ENCODE data around the gene SMIM10L2A. TPM values are rescaled to one million over a fixed set of nuclear protein-coding genes. Genes with fewer than 3 reads are reported as not detected.

The SMIM10L2A gene
- total and polyA plus RNA-seq, 2 of the 4 experiments (the other 2 are of a cell fraction): under 0.01 to 0.10 TPM

DNA sequence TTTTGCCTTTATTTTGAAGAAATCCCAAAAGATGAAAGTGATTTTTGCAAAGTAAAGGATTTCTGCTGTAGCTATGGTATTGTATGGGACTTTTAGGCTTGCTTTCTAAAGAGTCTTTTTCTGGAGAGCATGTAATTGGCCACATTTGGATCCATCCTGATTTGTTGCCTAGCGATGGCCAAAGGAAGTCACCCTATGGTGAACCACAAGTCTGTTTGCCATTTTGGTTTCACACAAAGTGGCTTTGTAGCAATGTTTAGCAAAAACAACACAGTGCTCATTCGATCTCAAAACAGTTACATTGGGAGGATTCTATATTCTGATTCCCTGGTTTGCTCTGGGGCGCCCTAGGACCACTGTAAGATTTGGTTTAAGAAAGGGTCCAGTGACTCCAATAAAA is 54.6 kb downstream of the SMIM10L2A start:
- no peaks in the 10 kb centered on the region for H3K9me3 ChIP-seq (ENCODE audit: control insufficient read depth, insufficient read depth, low read length)
- no peak overlapping the region for H2BK120ac ChIP-seq (ENCODE audit: low read depth, low read length)
- H4K5ac ChIP-seq (ENCODE audit: low read depth, low read length): no peak overlapping the region
- no TSS peak for BruUV-seq (replicated peaks)
- no peak overlapping the region for H3K9ac ChIP-seq (ENCODE audit: low read depth, low read length)
- H3K79me1 ChIP-seq (ENCODE audit: low read depth in 1 of 2, low read length in 2 of 2): no peaks in the 10 kb centered on the region
- no peak overlapping the region for H3K4me2 ChIP-seq (ENCODE audit: low read depth, low read length)
- H3K23ac ChIP-seq (ENCODE audit: low read depth, low read length): no peak overlapping the region
- H3K18ac ChIP-seq (ENCODE audit: low read depth, low read length): no peak overlapping the region
- no peaks in the 10 kb centered on the region for H3K4me1 ChIP-seq (ENCODE audit: control insufficient read depth, insufficient read depth, low read length)
- H4K8ac ChIP-seq (ENCODE audit: low read depth in 2 of 2, low read length in 2 of 2): no peak overlapping the region
- DNase-seq (no peak), ATAC-seq (ENCODE audit: low read depth) (no peak)
- no peak overlapping the region for H3K56ac ChIP-seq (ENCODE audit: extremely low read depth, insufficient read depth, low read length)
- H3K27me3 ChIP-seq (ENCODE audit: control insufficient read depth, insufficient read depth, low read length): no peaks in the 10 kb centered on the region; the same call in none of the 2 replicates
- H2BK20ac ChIP-seq (ENCODE audit: low read depth, low read length): no peak overlapping the region
- H4K91ac ChIP-seq (ENCODE audit: insufficient read depth, low read depth, low read length): no peak overlapping the region
- no peaks in the 10 kb centered on the region for H3K9me1 ChIP-seq (ENCODE audit: insufficient read depth, low read length)
- intact Hi-C loops (cut with micrococcal nuclease): no loop called here
- no peak overlapping the region for H2BK5ac ChIP-seq (ENCODE audit: low read depth, low read length, poor library complexity, severe bottlenecking)
- dilution Hi-C loops (cut with HindIII; ENCODE audit: low sequenced_read_pairs, unreplicated experiment): no loop called here
- ChIA-PET CTCF (no interaction called here), POLR2A (ENCODE audit: unreplicated experiment) (no interaction called here)
- H2AFZ ChIP-seq (replicated peaks; ENCODE audit: low read length, poor library complexity): no peak overlapping the region
- in situ Hi-C loops (cut with MboI; ENCODE audit: low sequenced_read_pairs): no loop called here
- H3K27ac ChIP-seq (ENCODE audit: insufficient read depth, low read length): no peak overlapping the region
- no peak overlapping the region for H3K4ac ChIP-seq (ENCODE audit: low read depth, low read length)
- no peaks in the 10 kb centered on the region for H3K36me3 ChIP-seq (ENCODE audit: control insufficient read depth, insufficient read depth, low read length)
- no peak overlapping the region for H3K4me3 ChIP-seq (ENCODE audit: insufficient read depth, low read depth, low read length)
- H2BK15ac ChIP-seq (ENCODE audit: low read depth, low read length): no peak overlapping the region
- no peaks in the 10 kb centered on the region for H4K20me1 ChIP-seq (ENCODE audit: insufficient read depth, low read length)
- H2AK9ac ChIP-seq (replicated peaks; ENCODE audit: low read depth, low read length, poor library complexity): no peak overlapping the region
- H2AK5ac ChIP-seq (ENCODE audit: low read depth, low read length): no peak overlapping the region
- no CpG with 5 or more reads among the region's 3 CpGs for WGBS, 2 experiments (ENCODE audit: extremely low coverage in 2 of 2, insufficient read length in 1 of 2)
- TF ChIP-seq MXI1 (IDR thresholded peaks at IDR 0.05; ENCODE audit: borderline replicate concordance, low read depth, low read length) (no peak), POLR2A (IDR thresholded peaks at IDR 0.05; ENCODE audit: low read depth, low read length) (no peak), FOS (IDR thresholded peaks at IDR 0.05; ENCODE audit: low read depth, low read length) (no peak), MAZ (IDR thresholded peaks at IDR 0.05; ENCODE audit: borderline replicate concordance, low read depth, low read length) (no peak), RCOR1 (IDR thresholded peaks at IDR 0.05; ENCODE audit: insufficient replicate concordance, low read length) (no peak), NFE2L2 (IDR thresholded peaks at IDR 0.05; ENCODE audit: low read depth, low read length) (no peak), BHLHE40 (IDR thresholded peaks at IDR 0.05; ENCODE audit: low read depth, low read length) (no peak), MAFK (IDR thresholded peaks at IDR 0.05; ENCODE audit: low read depth, low read length) (no peak), SMC3 (IDR thresholded peaks at IDR 0.05; ENCODE audit: low read depth, low read length) (no peak), CEBPB (IDR thresholded peaks at IDR 0.05; ENCODE audit: low read depth, low read length) (no peak), CHD1 (IDR thresholded peaks at IDR 0.05; ENCODE audit: low read depth, low read length) (no peak), RFX5 (IDR thresholded peaks at IDR 0.05; ENCODE audit: low read depth, low read length) (no peak)
- TF ChIP-seq, protein P1, sequence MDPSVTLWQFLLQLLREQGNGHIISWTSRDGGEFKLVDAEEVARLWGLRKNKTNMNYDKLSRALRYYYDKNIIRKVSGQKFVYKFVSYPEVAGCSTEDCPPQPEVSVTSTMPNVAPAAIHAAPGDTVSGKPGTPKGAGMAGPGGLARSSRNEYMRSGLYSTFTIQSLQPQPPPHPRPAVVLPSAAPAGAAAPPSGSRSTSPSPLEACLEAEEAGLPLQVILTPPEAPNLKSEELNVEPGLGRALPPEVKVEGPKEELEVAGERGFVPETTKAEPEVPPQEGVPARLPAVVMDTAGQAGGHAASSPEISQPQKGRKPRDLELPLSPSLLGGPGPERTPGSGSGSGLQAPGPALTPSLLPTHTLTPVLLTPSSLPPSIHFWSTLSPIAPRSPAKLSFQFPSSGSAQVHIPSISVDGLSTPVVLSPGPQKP (IDR thresholded peaks at IDR 0.05; ENCODE audit: borderline replicate concordance, low read depth, low read length): no peak
- TF ChIP-seq, protein P2, sequence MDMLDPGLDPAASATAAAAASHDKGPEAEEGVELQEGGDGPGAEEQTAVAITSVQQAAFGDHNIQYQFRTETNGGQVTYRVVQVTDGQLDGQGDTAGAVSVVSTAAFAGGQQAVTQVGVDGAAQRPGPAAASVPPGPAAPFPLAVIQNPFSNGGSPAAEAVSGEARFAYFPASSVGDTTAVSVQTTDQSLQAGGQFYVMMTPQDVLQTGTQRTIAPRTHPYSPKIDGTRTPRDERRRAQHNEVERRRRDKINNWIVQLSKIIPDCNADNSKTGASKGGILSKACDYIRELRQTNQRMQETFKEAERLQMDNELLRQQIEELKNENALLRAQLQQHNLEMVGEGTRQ (IDR thresholded peaks at IDR 0.05; ENCODE audit: low read depth, low read length): no peak
- H3K14ac ChIP-seq (replicated peaks; ENCODE audit: low read depth, low read length): no peak overlapping the region
